Gastrocnemius medialis (tissue), 4 donors: ENCODE data around the gene STRN. TPM values are rescaled to one million over a fixed set of nuclear protein-coding genes. Genes with fewer than 3 reads are reported as not detected.

Experiments
- ATAC-seq, 2 donors: fragments of 150-250 bp; one replicate each; pipeline ENCODE4 v1.9.1; 2016
- DNase-seq, 2 donors: peaks; one replicate each; pipeline ENCODE4 v3.0.0-alpha.2; 2019
- H3K27ac ChIP-seq, 4 donors: fragments of 200-600 bp; sonication (generic); 1 replicate in 1 of 4; 2 replicates in 3 of 4; pipeline ENCODE4 v1.5.1; 2016 to 2018; ENCODE audit warnings: mild to moderate bottlenecking in 2 of 4, moderate library complexity in 1 of 4
- H3K27me3 ChIP-seq, 3 donors: fragments of 200-600 bp; sonication (generic) in 2 of 3; 1 replicate in 1 of 3; 2 replicates in 2 of 3; pipeline versions ENCODE4 v1.5.1 to v1.6.0; 2016 to 2019; ENCODE audit warnings: mild to moderate bottlenecking in 1 of 3, moderate library complexity in 1 of 3
- H3K36me3 ChIP-seq, 2 donors: fragments of 200-600 bp; sonication (generic) in 1 of 2; one replicate each; pipeline ENCODE4 v1.5.1; 2017 to 2018
- H3K4me1 ChIP-seq, 2 donors: fragments of 200-600 bp; sonication (generic) in 1 of 2; one replicate each; pipeline ENCODE4 v1.5.1; 2016 to 2017; ENCODE audit warnings: mild to moderate bottlenecking in 2 of 2
- H3K4me3 ChIP-seq, 4 donors: fragments of 200-600 bp; sonication (generic) in 3 of 4; 1 replicate in 1 of 4; 2 replicates in 3 of 4; pipeline ENCODE4 v1.5.1; 2016 to 2019; ENCODE audit warnings: mild to moderate bottlenecking in 2 of 4
- H3K9me3 ChIP-seq, 3 donors: fragments of 200-600 bp; sonication (generic) in 2 of 3; 1 replicate in 1 of 3; 2 replicates in 2 of 3; pipeline ENCODE4 v1.5.1; 2016 to 2019
- CTCF ChIP-seq, 5 experiments: fragments of 450-650 bp in 3 of 5; fragments of 200-600 bp in 2 of 5; sonication (generic) in 2 of 5; IDR thresholded peaks in 4 of 5; conservative IDR thresholded peaks in 1 of 5; 1 replicate in 4 of 5; 2 replicates in 1 of 5; pipeline ENCODE4 v1.5.1; 2016 to 2019; ENCODE audit warnings: antibody characterized with exemption in 5 of 5, mild to moderate bottlenecking in 3 of 5, moderate library complexity in 3 of 5
- POLR2A ChIP-seq, 2 donors: fragments of 450-650 bp; IDR thresholded peaks; one replicate each; pipeline ENCODE4 v1.6.1; 2017; ENCODE audit warnings: antibody characterized with exemption in 2 of 2, mild to moderate bottlenecking in 2 of 2, moderate library complexity in 2 of 2
- in situ Hi-C, 4 donors: fragments of 200-750 bp; cut with MboI; loops; one replicate each; pipeline versions ENCODE4 v1.15.0 to v1.8.0; 2017; ENCODE audit warnings: low sequenced_read_pairs in 4 of 4
- intact Hi-C: fragments of 100-400 bp; cut with DNase I; formaldehyde crosslinking; loops from one replicate; pipeline ENCODE4 v1.15.1; 2023; ENCODE audit warnings: low total_unique reads
- total RNA-seq, 4 donors: library from RNA; depleted of rRNA; stranded (reverse); fragments of >200 nt; gene quantifications; one replicate each; pipeline versions ENCODE4 v1.1.0 to v1.2.3, GENCODE V29; 2016

Gene STRN
- total RNA-seq, 4 donors from 2014 or later: 21.3 to 52.0 (median 38.5) TPM

- DNase-seq (no peak), ATAC-seq (no peak)
- Histone ChIP-seq H3K36me3 (no peaks in the 10 kb centered on the region), H3K27ac (no peak overlapping the region), H3K9me3 (no peaks in the 10 kb centered on the region), H3K4me1 (peaks cover 10 to 13% of the 10 kb centered on the region in 2 donors), H3K4me3 (no peak overlapping the region), H3K27me3 (no peaks in the 10 kb centered on the region)
- intact Hi-C loops: no loop called here
- TF ChIP-seq POLR2A (IDR thresholded peaks at IDR 0.05) (no peak), CTCF (IDR thresholded peaks at IDR 0.05 in 4 of 5, conservative IDR thresholded peaks at IDR 0.05 in 1 of 5) (no peak)
- in situ Hi-C loops: no loop called here
Measured at GRCh38 chr2:36960005-36960675, 6.2 kb downstream of the STRN start.

GRCh38 chr2:36954977-36955607 lies 11.2 kb downstream of the STRN start:
- no peaks in the 10 kb centered on the region for H3K27me3 ChIP-seq
- no peak for TF ChIP-seq CTCF (IDR thresholded peaks at IDR 0.05 in 4 of 5, conservative IDR thresholded peaks at IDR 0.05 in 1 of 5)
- TF ChIP-seq POLR2A (IDR thresholded peaks at IDR 0.05): no peak
- H3K9me3 ChIP-seq: no peaks in the 10 kb centered on the region
- H3K4me1 ChIP-seq: peaks cover 23 to 26% of the 10 kb centered on the region in 2 donors
- no peak for ATAC-seq
- no peaks in the 10 kb centered on the region for H3K36me3 ChIP-seq
- in situ Hi-C loops: no loop called here
- H3K27ac ChIP-seq: no peak overlapping the region
- intact Hi-C loops: no loop called here
- no peak for DNase-seq
- H3K4me3 ChIP-seq: no peak overlapping the region

- Histone ChIP-seq H3K27me3 (no peaks in the 10 kb centered on the region), H3K4me1 (peaks cover 23 to 26% of the 10 kb centered on the region in 2 donors), H3K27ac (peak overlapping the region; percentile 78 to 82 (median 79)), H3K9me3 (no peaks in the 10 kb centered on the region), H3K4me3 (no peak overlapping the region), H3K36me3 (no peaks in the 10 kb centered on the region)
- TF ChIP-seq CTCF (IDR thresholded peaks at IDR 0.05 in 4 of 5, conservative IDR thresholded peaks at IDR 0.05 in 1 of 5) (no peak), POLR2A (IDR thresholded peaks at IDR 0.05) (no peak)
- intact Hi-C loops (no loop called here), in situ Hi-C loops (no loop called here)
- peak; percentile 39 to 60 for ATAC-seq
- DNase-seq: no peak
Measured at GRCh38 chr2:36952748-36953197, 13.6 kb downstream of the STRN start.

- peaks cover 23 to 26% of the 10 kb centered on the region in 2 donors for H3K4me1 ChIP-seq
- intact Hi-C loops: no loop called here
- H3K27ac ChIP-seq: peak overlapping the region; percentile 78 to 82 (median 79)
- TF ChIP-seq POLR2A (IDR thresholded peaks at IDR 0.05): no peak
- no peak for TF ChIP-seq CTCF (IDR thresholded peaks at IDR 0.05 in 4 of 5, conservative IDR thresholded peaks at IDR 0.05 in 1 of 5)
- no peaks in the 10 kb centered on the region for H3K27me3 ChIP-seq
- peak in 1 of 2 donors; percentile 40 for DNase-seq
- in situ Hi-C loops: no loop called here
- no peaks in the 10 kb centered on the region for H3K36me3 ChIP-seq
- no peak overlapping the region for H3K4me3 ChIP-seq
- peak; percentile 97 to 99 for ATAC-seq
- H3K9me3 ChIP-seq: no peaks in the 10 kb centered on the region
Measured at GRCh38 chr2:36951574-36951973, 14.8 kb downstream of the STRN start.
